GM19238 (cell line): ENCODE results near the gene HTRA3.
"Not testable (repeated sequence)": the region's sequence is repeated elsewhere in the genome, so short reads cannot be mapped to it uniquely, and the experiment has no call there.

Source experiments
- DNase-seq: peaks from one replicate; pipeline ENCODE4 v3.0.0; 2011; ENCODE audit warnings: low spot score; ENCODE audit not compliant: insufficient read length

Gene HTRA3

DNA sequence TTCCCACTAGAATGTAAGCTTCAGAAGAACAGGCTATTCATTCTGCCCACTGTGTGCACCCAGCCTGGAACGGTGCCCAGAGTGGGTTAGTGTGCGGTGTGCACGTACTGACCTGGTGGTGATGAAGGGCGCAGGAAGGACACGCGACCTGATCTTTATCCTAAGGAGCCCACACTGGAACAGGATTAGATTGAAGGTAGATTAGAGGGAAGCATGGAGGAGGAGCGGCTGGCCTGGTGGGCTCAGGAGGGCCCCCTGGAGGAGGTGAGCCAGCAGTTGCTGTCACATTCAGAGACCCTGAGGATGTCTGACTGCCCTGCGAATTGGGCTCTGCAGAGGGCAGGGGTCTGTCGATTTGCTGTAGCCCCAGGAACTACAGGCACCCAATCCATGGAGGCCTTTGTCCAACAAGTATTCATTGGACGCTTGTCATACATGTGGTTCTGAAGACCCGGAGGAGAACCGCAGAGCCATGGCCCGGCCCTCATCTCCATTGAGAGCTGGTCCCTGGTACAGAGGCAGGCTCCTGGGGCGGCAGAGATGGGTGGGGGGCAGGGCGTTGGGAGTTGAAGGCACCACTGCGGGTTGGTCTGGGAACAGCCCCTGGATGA, 73.2 kb downstream of the HTRA3 start:
- no peak for DNase-seq

GRCh38 chr4:8343262-8343966, 73.9 kb downstream of the HTRA3 start:
- no peak for DNase-seq

DNA sequence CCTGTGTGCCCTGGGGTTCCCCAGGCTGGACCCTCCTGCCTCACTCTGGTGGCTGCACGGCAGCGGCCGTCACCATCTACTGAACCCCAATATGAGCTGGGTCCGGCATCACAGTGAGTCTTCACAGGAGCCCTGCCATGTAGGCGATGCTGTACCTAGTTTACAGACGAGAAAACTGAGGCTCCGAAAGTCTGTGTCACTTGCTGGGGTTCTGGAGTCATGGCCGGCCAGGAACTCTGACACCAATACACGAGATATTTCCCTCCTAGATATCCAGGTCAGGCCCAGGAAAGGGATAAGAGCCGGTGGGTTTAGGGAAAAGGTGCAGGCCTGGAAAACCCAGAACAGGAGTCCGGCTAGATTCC, 74.4 kb downstream of the HTRA3 start:
- no peak for DNase-seq

GRCh38 chr4:8344377-8344776, 74.8 kb downstream of the HTRA3 start:
- DNase-seq: no peak

DNA sequence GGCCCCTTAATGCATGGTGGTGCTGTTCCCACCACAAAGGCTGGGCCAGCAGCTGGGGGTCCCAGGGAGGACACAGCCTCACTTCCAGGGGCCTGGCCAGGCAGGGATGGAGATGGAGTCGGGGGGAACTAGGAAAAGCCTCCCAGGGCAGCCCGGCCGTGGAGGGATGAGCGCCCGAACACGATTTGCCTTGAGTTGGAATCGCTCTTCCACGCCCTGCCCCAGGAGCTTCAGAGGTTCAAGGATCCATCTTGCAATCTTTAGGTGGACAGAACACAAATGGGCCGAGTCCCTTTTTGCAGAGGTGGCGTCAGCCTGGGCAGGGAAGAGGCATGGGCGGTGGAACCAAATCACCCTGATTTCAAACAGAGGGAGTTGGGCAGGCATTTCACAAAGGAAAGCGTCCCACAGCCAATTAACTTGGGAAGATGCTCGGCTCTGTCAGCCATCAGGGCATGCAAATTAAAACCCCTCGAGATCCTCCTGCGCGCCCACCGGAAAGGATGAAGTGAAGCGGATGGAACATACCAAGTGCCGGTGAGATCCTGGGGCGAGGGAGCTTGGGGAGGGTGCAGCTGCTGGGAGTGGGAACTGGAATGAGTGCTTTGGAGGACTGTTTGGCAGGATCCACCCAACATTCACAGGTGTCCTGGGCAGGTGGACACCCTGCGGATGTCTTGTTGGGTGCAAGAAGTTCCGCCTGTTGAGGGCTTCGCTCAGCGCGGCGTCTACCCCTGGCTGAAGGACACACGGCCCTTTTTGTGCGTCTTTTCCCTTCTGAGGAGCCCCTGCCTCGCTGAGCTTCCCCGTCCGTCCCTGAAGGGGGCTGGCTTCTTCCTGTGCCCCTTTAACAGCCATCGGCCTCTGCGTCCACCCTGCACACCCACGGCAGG, 75.7 kb downstream of the HTRA3 start:
- DNase-seq: no peak

GRCh38 chr4:8345946-8346814, 76.6 kb downstream of the HTRA3 start:
- no peak for DNase-seq

GRCh38 chr4:8346838-8347605, 77.5 kb downstream of the HTRA3 start:
- no peak for DNase-seq

DNA sequence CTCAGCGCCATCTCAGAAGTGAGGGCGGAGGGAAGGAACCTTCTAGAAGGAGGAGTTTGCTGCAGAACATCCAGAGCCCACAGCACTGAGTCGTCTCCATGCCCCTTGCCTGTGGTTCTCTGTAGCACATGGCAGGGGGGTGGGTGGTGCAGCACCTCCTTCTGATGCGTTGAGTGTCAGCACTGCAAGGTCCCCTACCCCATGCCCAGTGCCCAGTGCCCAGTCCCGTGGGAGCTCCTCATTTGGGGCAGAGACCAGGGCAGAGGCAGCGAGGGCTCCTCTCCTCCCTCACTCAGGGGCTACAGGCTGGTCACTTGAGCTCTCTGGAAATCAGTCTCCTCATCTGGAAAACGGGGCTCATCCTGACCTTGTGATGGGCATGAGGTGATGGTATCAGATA, 78.1 kb downstream of the HTRA3 start:
- no peak for DNase-seq

- no peak for DNase-seq
These were observed 78.5 kb downstream of the HTRA3 start for GRCh38 chr4:8348071-8348470.

DNA sequence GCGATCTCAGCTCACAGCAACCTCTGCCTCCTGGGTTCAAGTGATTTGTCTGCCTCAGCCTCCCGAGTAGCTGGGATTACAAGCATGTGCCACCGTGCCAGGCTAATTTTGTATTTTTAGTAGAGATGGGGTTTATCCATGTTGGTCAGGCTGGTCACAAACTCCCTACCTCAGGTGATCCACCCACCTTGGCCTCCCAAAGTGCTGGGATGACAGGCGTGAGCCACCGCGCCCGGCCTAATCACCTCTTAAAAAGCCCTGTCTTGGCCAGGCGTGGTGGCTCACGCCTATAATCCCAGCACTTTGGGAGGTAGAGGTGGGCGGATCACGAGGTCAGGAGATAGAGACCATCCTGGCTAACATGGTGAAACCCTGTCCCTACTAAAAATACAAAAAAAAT, 79.7 kb downstream of the HTRA3 start:
- DNase-seq: not testable (repeated sequence)

GRCh38 chr4:8349664-8350236, 80.2 kb downstream of the HTRA3 start:
- no peak for DNase-seq

GRCh38 chr4:8350352-8350751, 80.8 kb downstream of the HTRA3 start:
- DNase-seq: no peak

DNA sequence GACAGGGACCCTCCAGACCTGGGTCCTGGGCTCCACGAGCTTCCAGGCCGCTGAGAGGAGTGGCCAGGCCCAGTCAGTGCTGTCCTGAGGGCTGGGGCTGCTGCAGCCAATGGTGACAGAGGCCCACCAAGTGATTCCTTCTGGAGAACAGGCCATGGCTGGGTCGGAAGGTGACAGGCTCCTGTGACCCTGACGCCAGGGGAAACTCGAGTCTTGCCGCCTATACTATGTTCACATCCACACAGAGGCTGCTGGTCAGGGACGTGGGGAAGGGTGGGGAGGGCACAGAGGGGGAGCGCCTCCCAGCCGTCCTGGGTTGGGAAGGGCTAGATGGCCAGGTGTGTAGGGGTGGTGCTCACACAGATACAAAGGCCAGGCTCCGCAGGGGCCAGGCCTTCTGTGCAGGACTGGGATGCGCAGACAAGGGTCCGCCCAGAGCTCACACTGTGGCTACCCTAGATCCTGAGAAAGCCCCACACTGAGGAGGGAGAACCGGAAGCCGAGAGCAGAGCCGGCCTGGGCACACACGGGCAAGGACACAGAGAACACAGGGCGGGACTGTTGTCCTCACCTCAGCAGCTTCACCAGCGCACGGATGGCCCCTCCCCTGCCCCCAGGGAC, 81.4 kb downstream of the HTRA3 start:
- DNase-seq: no peak

GRCh38 chr4:8351931-8352367, 82.4 kb downstream of the HTRA3 start:
- DNase-seq: no peak

GRCh38 chr4:8352368-8353157, 83.0 kb downstream of the HTRA3 start:
- no peak for DNase-seq

GRCh38 chr4:8353158-8353669, 83.7 kb downstream of the HTRA3 start:
- DNase-seq: no peak

GRCh38 chr4:8353912-8354453, 84.4 kb downstream of the HTRA3 start:
- DNase-seq: no peak

DNA sequence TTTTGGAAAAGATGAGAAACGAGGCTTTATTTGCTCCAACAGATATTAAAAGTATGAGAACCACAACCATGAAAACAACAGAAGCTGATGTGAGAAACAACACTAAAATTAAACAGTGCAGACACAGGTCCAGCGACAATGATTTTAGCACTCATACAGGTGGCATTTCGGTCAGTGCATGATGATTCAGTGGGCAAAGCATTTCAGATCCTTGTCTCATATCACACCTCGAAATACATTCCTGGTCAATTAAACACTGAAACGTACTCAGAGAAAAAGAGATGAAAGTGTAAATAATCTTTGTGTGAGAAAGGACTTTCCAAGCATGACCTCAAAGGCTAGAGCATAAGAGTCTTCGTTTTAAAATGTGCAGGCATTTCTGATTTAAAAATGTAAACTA, 85.8 kb downstream of the HTRA3 start:
- DNase-seq: no peak
